ENCODE measurements around the gene DENND5A.

Gene DENND5A

DNA sequence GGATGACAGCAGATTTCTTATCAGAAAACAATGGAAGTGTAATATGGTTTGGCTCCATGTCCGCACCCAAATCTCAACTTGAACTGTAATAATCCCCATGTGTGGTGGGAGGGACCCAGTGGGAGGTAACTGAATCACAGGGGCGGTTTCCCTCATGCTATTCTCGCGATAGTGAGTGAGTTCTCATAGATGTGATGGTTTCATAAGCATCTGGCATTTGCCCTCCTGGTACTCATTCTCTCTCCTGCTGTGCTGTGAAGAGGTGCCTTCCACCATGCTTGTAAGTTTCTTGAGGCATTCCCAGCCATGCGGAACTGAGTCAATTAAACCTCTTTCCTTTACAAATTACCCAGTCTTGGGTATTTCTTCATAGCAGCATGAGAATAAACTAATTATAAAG lies 92.8 kb downstream of the DENND5A start:
- peak in 2 of 3 donors; percentile 28 to 55 for DNase-seq

- peak; percentile 49 to 76 (median 66) for DNase-seq
Measured at GRCh38 chr11:9170450-9170849, 94.7 kb downstream of the DENND5A start.

- peak in 2 of 3 donors; percentile 53 to 66 for DNase-seq
Measured at GRCh38 chr11:9169595-9170295, 95.4 kb downstream of the DENND5A start.

DNA sequence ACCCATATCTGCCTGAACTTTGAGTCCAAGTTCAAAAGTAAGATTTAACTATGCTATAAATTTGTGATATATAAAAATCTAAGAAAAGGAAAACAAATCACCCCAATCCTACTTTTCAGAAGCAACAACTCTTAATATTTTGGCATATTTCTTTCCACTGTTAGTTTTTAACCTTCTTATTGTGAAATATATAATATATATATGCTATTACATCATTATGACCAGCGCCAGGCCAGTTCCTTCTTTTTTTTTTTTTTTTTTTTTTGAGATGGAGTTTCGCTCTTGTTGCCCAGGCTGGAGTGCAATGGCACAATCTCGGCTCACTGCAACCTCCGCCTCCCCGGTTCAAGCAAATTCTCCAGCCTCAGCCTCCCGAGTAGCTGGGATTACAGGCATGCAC lies 103.2 kb downstream of the DENND5A start:
- DNase-seq: peak; percentile 32 to 78 (median 60)

GRCh38 chr11:9160166-9160565 lies 105.0 kb downstream of the DENND5A start:
- DNase-seq: peak; percentile 57 to 93 (median 86)

DNA sequence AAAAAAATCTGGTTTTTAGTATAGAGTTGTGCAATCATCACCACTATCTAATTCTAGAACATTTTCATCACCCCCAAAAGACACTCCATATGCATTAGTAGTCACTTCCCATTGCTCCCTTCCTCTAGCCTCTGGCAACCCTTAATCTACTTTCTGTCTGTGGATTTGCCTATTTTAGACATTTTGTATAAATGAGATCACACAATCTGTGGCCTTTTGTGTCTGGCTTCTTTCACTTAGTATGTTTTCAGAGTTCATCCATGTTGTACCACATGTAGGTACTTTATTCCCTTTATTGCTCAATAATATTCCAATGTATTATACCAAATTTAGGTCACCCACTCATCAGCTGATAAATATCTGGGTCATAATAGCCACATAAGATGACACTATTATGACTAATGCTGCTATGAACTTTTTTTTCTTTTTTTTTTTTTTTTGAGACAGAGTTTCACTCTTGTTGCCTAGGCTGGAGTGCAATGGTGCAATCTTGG lies 106.2 kb downstream of the DENND5A start:
- DNase-seq: peak; percentile 59 to 96 (median 88)

DNA sequence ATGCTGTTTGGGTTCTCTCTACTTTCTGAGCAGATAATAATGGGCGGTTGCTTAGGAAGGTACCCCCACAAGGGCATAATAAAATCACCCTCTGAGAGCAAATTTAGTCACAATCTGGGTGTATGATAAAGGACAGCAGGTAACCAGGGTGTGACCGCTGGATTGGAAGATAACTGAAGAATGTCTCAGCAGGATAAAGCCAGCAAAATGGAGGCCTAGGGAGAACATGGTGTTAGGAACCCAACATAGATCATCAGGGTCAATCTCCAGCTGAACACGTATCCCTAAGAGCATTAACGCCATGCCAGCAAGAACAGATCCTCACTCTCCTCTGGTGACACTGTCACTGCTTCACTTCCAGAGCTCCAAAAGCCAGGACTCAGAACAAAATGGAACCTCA lies 109.2 kb downstream of the DENND5A start:
- DNase-seq: no peak

GRCh38 chr11:9153651-9154050 lies 111.5 kb downstream of the DENND5A start:
- DNase-seq: no peak

DNA sequence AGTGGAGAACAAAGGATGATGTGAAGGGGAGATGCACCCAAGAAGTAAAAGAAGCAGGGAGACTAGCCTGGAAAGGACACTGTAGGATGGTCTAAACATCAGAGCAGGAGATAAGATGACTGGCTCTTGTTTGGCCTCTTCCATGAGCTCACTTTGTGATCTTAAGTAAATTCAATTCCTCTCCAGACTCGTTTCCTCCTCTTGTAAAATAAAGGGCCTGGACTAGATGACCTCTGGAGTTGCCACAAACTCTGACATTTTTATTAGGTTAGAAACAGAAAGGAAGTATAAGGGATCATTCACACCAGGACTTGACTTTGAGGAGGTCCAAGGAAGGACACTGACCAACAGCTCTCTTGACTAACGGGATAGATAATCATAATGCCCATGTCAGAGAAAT lies 113.5 kb downstream of the DENND5A start:
- DNase-seq: no peak

- no peak for DNase-seq
Measured at GRCh38 chr11:9150926-9151325, 114.2 kb downstream of the DENND5A start.

DNA sequence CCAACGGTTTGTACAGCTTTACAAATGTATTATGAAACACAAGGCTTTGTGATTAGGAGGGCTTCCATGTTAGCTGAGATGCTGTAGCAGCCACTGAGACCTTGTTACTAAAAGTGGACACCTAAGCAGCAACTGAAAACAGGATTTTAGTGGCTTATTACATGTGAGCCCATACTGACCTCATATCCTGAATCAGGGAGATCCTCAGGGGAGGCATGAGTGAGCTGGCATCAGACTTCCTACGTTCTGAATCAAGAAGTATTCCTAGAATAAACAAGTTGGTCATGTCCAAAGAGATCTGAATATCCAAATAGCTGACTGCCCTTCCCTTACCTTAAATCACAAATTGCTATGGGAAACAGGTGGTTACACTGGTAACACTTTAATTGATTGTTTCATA lies 114.6 kb downstream of the DENND5A start:
- peak in 2 of 3 donors; percentile 38 to 54 for DNase-seq

- DNase-seq: no peak
Measured at GRCh38 chr11:9148727-9149126, 116.4 kb downstream of the DENND5A start.

DNA sequence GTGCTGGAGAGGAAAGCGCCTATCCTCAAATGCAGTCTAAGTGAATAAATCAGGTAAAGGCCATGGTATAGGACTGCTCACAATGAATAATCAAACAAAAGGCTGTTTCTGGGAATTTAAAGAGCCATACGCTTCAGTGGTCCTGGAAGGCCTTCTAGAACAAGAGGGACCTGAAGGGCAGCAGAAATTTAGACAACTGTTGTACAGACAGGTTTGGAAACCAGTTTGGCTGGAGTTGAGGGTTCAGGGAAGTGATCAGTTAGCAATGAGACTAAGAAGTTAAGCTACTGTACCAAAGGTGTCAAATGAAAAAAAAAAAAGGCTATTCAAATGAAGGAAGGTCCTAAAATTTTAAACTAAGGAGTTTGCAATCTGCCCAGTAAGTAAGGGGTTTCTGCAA lies 117.1 kb downstream of the DENND5A start:
- no peak for DNase-seq

GRCh38 chr11:9146477-9146876 lies 118.7 kb downstream of the DENND5A start:
- DNase-seq: no peak

- DNase-seq: no peak
Measured at GRCh38 chr11:9145283-9145682, 119.9 kb downstream of the DENND5A start.

- DNase-seq: no peak
Measured at GRCh38 chr11:9144828-9145227, 120.3 kb downstream of the DENND5A start.

DNA sequence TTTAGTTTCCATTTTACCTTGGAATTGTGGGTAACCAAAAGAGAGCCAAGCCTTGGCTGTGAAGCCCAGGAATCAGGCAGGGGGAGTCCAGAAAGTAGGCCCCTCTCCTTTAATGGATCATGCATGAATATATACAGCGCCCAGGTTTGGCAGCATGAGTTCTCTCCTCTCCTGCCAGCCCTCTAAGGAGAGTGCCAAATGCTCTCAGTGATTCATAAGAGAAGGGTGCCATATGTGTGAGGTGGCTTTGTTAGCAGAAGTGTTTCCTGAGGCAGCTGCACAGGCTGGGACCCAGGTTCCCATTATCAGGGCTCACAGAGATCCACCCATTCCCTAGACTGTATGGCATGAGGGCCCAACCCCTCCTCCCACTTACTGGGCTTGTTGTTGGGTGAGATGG lies 121.4 kb downstream of the DENND5A start:
- no peak for DNase-seq

DNA sequence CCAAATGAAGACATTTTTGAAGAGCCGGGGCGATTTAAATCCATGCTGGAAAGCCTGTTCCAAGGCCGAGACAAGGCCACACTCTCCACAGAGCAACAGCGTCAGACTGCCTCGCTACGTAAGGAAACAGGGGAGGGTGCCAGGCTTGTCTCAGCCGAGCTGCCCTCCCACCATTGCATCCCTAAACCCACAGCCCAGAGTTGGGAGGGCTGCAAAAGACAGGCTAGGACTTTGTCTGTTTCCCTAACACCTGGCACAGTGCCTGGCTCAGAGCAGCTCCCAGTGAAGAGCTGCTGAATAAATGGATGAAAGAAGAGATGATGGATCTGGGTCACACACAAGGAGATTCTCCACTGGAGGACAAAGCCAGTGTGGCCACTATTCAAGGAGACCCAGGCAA lies 122.4 kb downstream of the DENND5A start:
- no peak for DNase-seq

DNA sequence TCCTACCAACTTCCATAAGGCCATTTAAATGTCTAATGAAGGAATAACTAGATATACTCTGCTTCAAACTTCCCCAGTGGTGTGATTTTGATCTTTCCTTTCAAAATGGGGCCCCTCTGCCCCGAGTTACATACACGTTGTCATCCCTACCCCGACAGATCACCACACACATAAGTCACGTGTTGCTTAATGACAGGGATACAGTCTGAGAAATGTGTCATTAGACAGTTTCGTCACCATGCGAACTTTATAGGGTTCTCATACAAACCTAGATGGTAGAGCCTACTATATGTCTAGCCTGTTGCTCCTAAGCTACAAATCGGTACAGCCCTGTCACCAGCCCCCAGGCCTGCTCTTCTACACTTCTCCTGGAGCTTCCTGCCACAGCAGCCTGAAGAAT lies 124.0 kb downstream of the DENND5A start:
- peak; percentile 45 to 78 (median 68) for DNase-seq

- peak in 2 of 3 donors; percentile 17 to 33 for DNase-seq
Measured at GRCh38 chr11:9139628-9140357, 125.4 kb downstream of the DENND5A start.

- peak; percentile 71 to 87 (median 85) for DNase-seq
Measured at GRCh38 chr11:9138612-9139579, 126.3 kb downstream of the DENND5A start.

GRCh38 chr11:9138133-9138453 lies 127.1 kb downstream of the DENND5A start:
- no peak for DNase-seq
